GM12878 (cell line): ENCODE results near the gene HPD.

ENCODE experiments used
- CTCF ChIP-seq, 3 experiments: IDR thresholded peaks in 2 of 3; conservative IDR thresholded peaks in 1 of 3; 2 replicates each; pipeline ENCODE4 v1.5.1; 2011; ENCODE audit warnings: low read depth in 3 of 3, low read length in 3 of 3, mild to moderate bottlenecking in 3 of 3, control low read depth in 2 of 3, moderate library complexity in 2 of 3, inconsistent platforms in 1 of 3, mixed read lengths in 1 of 3; ENCODE audit not compliant: control insufficient read depth in 2 of 3, insufficient read depth in 1 of 3; ENCODE audit errors: extremely low read depth in 1 of 3
- HDAC2 ChIP-seq: fragments of 200-600 bp; sonication (generic); IDR thresholded peaks from 2 replicates; pipeline ENCODE4 v1.6.1; 2017
- MYC ChIP-seq: IDR thresholded peaks from 2 replicates; pipeline ENCODE4 v1.6.1; 2011; ENCODE audit warnings: mild to moderate bottlenecking, low read length, moderate library complexity, inconsistent platforms; ENCODE audit not compliant: insufficient read depth, insufficient replicate concordance, insufficient read length, severe bottlenecking
- NR2C1 ChIP-seq: fragments of 450-650 bp; IDR thresholded peaks from 2 replicates; pipeline ENCODE4 v1.6.1; 2017; ENCODE audit warnings: antibody characterized with exemption, mild to moderate bottlenecking, moderate library complexity

GRCh38 chr12:121830134-121830533 lies 28.5 kb downstream of the HPD start:
- TF ChIP-seq NR2C1 (no peak), HDAC2 (no peak), CTCF (IDR thresholded peaks at IDR 0.05 in 2 of 3, conservative IDR thresholded peaks at IDR 0.05 in 1 of 3; ENCODE audit: control insufficient read depth in 2 of 3, extremely low read depth in 1 of 3, insufficient read depth in 1 of 3, low read depth in 3 of 3, low read length in 3 of 3) (no peak), MYC (no peak)
